GM06990 (cell line): ENCODE data around the gene CNTNAP2.

Experiments used
- DNase-seq: peaks from one replicate; pipeline ENCODE4 v3.0.0-alpha.2; 2011; ENCODE audit not compliant: insufficient read length; ENCODE audit errors: extremely low read depth
- H3K27me3 ChIP-seq: replicated peaks from 2 replicates; pipeline ENCODE4 v1.6.0; 2011; ENCODE audit warnings: low read length; ENCODE audit not compliant: control insufficient read depth, insufficient read depth
- H3K36me3 ChIP-seq: 2 replicates; pipeline ENCODE4 v1.5.1; 2011; ENCODE audit warnings: low read length; ENCODE audit not compliant: control insufficient read depth, insufficient read depth
- H3K4me3 ChIP-seq: replicated peaks from 2 replicates; pipeline ENCODE4 v1.5.1; 2011; ENCODE audit warnings: low read depth, mild to moderate bottlenecking, control low read depth, low read length
- TF ChIP-seq, protein P1 (sequence below): IDR thresholded peaks from 2 replicates; pipeline ENCODE4 v1.5.1; 2011; ENCODE audit warnings: low read length, control low read depth, mild to moderate bottlenecking, inconsistent platforms; ENCODE audit not compliant: insufficient read depth, poor library complexity, severe bottlenecking

CNTNAP2 gene

DNA sequence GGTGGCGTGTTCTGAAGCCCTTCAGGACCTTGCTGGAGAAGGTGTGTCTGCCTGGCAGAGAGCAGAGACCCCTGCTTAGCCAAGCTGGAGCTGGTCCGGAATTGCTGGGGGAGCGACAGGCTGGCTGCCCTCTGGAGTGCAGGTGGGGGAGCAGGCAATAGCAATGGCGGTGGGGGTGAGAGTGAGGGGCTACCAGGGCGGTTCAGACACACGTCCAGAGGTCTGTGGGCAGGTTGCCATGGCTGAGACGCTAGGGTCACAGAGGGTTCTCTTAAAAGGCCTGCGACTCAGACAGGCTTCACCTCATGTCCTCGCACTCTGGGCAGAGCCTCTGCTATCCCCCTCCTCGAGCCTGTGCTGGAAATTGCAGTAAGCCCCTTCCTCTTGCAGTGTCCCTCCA is 2144.9 kb downstream of the CNTNAP2 start:
- no peaks in the 10 kb centered on the region for H3K36me3 ChIP-seq
- no peak overlapping the region for H3K4me3 ChIP-seq
- TF ChIP-seq, protein P1, sequence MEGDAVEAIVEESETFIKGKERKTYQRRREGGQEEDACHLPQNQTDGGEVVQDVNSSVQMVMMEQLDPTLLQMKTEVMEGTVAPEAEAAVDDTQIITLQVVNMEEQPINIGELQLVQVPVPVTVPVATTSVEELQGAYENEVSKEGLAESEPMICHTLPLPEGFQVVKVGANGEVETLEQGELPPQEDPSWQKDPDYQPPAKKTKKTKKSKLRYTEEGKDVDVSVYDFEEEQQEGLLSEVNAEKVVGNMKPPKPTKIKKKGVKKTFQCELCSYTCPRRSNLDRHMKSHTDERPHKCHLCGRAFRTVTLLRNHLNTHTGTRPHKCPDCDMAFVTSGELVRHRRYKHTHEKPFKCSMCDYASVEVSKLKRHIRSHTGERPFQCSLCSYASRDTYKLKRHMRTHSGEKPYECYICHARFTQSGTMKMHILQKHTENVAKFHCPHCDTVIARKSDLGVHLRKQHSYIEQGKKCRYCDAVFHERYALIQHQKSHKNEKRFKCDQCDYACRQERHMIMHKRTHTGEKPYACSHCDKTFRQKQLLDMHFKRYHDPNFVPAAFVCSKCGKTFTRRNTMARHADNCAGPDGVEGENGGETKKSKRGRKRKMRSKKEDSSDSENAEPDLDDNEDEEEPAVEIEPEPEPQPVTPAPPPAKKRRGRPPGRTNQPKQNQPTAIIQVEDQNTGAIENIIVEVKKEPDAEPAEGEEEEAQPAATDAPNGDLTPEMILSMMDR: no peak
- H3K27me3 ChIP-seq: no peaks in the 10 kb centered on the region
- DNase-seq: no peak

DNA sequence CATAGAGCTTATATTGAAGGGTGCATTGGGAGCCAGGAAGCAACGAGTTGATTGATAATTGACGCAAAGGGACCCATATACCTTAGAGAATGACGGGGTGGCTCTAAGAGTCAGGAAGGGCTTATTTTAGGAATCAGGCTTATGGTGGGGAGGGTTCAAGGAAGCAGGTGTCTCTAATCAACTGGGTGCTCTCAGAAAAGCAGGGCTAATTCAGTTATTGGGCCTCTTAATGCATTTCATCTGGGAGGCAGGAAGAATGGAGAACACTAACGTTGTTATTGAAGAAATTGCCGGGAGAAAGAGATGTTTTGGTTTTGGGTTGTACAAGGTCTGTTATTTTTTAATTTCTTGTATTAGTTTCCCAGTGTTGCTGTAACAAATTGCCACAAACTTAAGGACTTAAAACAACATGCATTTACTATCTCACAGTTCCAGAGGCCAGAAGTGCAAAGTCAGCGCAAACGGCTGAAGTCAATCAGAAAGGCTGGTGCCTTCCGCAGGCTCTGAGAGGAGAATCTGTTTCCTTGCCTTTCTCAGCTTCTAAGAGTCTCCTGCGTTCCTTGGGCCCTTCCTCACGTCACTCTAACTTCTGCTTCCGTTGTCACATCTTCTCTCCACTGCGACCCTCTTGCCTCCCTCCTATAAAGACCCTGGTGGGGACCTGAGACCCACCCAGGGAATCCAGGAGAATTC is 2145.5 kb downstream of the CNTNAP2 start:
- Histone ChIP-seq H3K27me3 (no peaks in the 10 kb centered on the region), H3K4me3 (no peak overlapping the region), H3K36me3 (no peaks in the 10 kb centered on the region)
- TF ChIP-seq, protein P1: no peak
- DNase-seq: no peak

DNA sequence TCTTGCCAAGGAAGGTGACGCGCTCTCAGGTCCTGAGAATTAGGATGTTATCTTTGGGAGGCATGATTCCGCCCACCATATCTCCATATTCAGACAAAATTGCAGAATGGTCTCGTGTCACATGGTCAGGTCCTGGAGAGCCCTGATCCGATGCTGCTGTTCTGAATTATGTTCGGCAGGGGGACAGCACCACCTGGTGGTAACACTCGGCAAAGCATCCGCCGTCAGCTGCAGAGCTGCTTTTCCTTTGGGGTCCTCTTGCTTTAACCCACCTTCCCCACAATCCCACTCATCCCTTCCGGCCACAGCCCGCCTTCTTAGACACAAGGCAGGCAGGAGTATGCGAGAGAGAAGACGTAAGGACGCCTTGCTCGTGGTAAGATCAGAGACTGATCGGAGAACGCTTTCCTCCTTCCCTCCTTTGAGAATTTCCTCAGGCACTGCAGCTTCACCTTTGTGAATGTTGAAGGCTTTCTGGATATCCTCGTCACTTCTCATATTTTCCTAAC is 2146.2 kb downstream of the CNTNAP2 start:
- DNase-seq: peak; percentile 41
- Histone ChIP-seq H3K4me3 (no peak overlapping the region), H3K36me3 (no peaks in the 10 kb centered on the region), H3K27me3 (no peaks in the 10 kb centered on the region)
- TF ChIP-seq, protein P1: peak; percentile 94

DNA sequence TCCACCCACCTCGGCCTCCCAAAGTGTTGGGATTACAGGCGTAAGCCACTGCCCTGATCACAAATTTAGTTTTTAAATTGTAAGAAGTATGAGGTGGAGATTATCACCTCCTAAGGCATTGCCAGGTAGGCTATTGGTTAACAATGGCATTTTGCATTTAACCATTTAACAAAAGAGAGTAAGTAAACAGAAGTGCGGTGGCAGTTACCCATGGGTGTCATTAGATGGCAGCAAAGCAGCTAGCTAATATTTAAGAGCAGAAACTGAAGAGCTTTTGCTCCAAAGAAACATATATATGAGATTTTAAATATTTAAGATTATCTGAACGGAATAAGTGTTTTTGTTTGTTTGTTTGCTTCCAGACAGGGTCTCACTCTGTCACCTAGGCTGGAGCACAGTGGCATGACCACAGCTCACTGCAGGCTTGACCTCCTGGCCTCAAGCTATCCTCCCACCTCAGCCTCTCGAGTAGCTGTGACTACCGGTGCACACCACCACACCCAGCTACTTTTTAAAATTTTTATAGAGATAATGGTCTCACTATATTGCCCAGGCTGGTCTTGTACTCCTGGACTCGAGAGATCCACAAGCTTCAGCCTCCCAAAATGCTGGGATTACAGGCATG is 2148.4 kb downstream of the CNTNAP2 start:
- no peak for DNase-seq
- Histone ChIP-seq H3K36me3 (no peaks in the 10 kb centered on the region), H3K4me3 (no peak overlapping the region), H3K27me3 (no peaks in the 10 kb centered on the region)
- TF ChIP-seq, protein P1: peak; percentile 76

DNA sequence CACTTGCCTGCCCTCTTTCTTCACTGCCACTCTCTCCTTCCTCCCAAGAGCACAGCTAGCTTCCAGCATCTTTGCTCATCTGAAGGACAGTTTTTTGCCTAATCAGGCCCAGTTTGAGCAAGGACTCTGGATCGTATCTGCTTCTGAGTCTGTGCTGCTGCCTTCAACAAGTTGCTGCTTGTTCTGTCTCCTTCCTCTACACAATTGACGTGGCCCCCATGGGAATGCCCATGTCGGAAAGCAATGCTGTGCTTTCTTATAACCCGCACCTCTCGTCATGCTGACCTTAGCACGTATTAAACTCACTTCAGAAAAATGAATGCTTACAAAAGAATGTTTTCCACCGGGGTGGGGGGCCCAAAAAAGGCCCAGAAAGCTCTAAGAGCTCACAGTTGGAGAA is 2149.3 kb downstream of the CNTNAP2 start:
- H3K4me3 ChIP-seq: no peak overlapping the region
- TF ChIP-seq, protein P1: no peak
- DNase-seq: no peak
- no peaks in the 10 kb centered on the region for H3K27me3 ChIP-seq
- H3K36me3 ChIP-seq: no peaks in the 10 kb centered on the region
